ENCODE measurements around the gene C1orf167. TPM values are rescaled to one million over a fixed set of nuclear protein-coding genes. Genes with fewer than 3 reads are reported as not detected.

Gene C1orf167
- total RNA-seq, 1 experiment from 2014 or later, result not detected

GRCh38 chr1:11778844-11779623 is 17.0 kb downstream of the C1orf167 start:
- ChIA-PET POLR2A (ENCODE audit: unreplicated experiment) (no interaction called here), CTCF (no interaction called here)
- Histone ChIP-seq H3K9ac (ENCODE audit: low read length) (no peak overlapping the region), H4K20me1 (ENCODE audit: low read length) (no peaks in the 10 kb centered on the region), H3K4me1 (ENCODE audit: insufficient read depth, low read length) (no peaks in the 10 kb centered on the region), H3K9me3 (ENCODE audit: low read length) (no peaks in the 10 kb centered on the region), H3K27me3 (ENCODE audit: low read length) (no peaks in the 10 kb centered on the region), H3K4me3 (ENCODE audit: low read length) (no peak overlapping the region), H3K9me2 (replicated peaks; ENCODE audit: low read length) (no peaks in the 10 kb centered on the region), H2AFZ (ENCODE audit: low read length) (no peak overlapping the region), H3K4me2 (ENCODE audit: low read length) (no peak overlapping the region), H3K79me2 (ENCODE audit: low read length) (no peaks in the 10 kb centered on the region), H3F3A (ENCODE audit: low read length, unreplicated experiment) (no peaks in the 10 kb centered on the region), H3K27ac (ENCODE audit: low read length) (no peak overlapping the region), H3K36me3 (ENCODE audit: low read depth, low read length) (no peaks in the 10 kb centered on the region)
- DNase-seq (no peak), ATAC-seq (no peak)
- TF ChIP-seq EZH2phosphoT487 (IDR thresholded peaks at IDR 0.05; ENCODE audit: borderline replicate concordance, low read length) (no peak), EZH2 (IDR thresholded peaks at IDR 0.05; ENCODE audit: low read length, unreplicated experiment) (no peak)
- TF ChIP-seq, protein P1, sequence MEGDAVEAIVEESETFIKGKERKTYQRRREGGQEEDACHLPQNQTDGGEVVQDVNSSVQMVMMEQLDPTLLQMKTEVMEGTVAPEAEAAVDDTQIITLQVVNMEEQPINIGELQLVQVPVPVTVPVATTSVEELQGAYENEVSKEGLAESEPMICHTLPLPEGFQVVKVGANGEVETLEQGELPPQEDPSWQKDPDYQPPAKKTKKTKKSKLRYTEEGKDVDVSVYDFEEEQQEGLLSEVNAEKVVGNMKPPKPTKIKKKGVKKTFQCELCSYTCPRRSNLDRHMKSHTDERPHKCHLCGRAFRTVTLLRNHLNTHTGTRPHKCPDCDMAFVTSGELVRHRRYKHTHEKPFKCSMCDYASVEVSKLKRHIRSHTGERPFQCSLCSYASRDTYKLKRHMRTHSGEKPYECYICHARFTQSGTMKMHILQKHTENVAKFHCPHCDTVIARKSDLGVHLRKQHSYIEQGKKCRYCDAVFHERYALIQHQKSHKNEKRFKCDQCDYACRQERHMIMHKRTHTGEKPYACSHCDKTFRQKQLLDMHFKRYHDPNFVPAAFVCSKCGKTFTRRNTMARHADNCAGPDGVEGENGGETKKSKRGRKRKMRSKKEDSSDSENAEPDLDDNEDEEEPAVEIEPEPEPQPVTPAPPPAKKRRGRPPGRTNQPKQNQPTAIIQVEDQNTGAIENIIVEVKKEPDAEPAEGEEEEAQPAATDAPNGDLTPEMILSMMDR (conservative IDR thresholded peaks at IDR 0.05; ENCODE audit: low read depth, low read length), result no peak
- no TSS peak for BruUV-seq (replicated peaks)
- intact Hi-C loops (cut with micrococcal nuclease), result no loop called here

DNA sequence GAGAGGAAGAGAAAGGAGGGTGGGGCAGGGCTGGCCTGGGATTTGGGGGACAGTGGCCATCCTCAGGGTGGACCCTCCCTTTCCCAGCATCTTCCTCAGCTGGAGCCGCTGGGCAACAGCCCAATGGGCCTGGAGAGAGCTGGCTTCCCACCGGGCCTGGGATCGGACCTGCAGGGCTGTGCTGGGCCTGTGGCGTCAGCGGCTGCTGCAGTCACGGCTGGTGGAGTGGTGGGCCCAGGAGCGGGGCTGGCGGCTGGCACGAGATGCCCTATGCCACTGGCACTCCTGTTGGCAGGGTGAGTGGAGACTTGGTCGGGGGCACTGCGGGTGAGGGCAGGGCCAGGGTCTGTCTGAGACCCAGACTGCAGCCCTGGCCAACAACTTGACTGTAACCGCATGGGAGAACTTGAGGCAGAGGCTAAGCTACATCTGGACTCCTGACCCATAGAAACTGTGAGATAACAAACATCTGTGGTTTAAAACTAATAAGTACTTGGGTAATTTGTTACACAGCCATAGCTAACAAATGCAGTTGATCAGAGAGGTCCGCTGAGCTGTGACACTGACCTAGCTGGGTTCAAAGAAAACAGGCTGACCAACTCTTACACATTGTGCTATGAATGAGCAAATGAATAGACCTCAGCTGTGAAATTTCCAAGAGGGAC is 17.9 kb downstream of the C1orf167 start:
- H3K9me3 ChIP-seq (ENCODE audit: low read length), result no peaks in the 10 kb centered on the region
- POLR2A ChIA-PET (ENCODE audit: unreplicated experiment), result no interaction called here
- no peaks in the 10 kb centered on the region for H3K27me3 ChIP-seq (ENCODE audit: low read length)
- no peak for TF ChIP-seq EZH2phosphoT487 (IDR thresholded peaks at IDR 0.05; ENCODE audit: borderline replicate concordance, low read length)
- no peak for TF ChIP-seq EZH2 (IDR thresholded peaks at IDR 0.05; ENCODE audit: low read length, unreplicated experiment)
- TF ChIP-seq, protein P1 (conservative IDR thresholded peaks at IDR 0.05; ENCODE audit: low read depth, low read length), result no peak
- H3F3A ChIP-seq (ENCODE audit: low read length, unreplicated experiment), result no peaks in the 10 kb centered on the region
- H2AFZ ChIP-seq (ENCODE audit: low read length), result no peak overlapping the region
- H3K9ac ChIP-seq (ENCODE audit: low read length), result no peak overlapping the region
- CTCF ChIA-PET, result no interaction called here
- no peaks in the 10 kb centered on the region for H4K20me1 ChIP-seq (ENCODE audit: low read length)
- ATAC-seq (no peak), DNase-seq (no peak)
- no peaks in the 10 kb centered on the region for H3K4me1 ChIP-seq (ENCODE audit: insufficient read depth, low read length)
- no peak overlapping the region for H3K4me2 ChIP-seq (ENCODE audit: low read length)
- intact Hi-C loops (cut with micrococcal nuclease), result no loop called here
- H3K9me2 ChIP-seq (replicated peaks; ENCODE audit: low read length), result no peaks in the 10 kb centered on the region
- H3K27ac ChIP-seq (ENCODE audit: low read length), result no peak overlapping the region
- no peaks in the 10 kb centered on the region for H3K79me2 ChIP-seq (ENCODE audit: low read length)
- no peaks in the 10 kb centered on the region for H3K36me3 ChIP-seq (ENCODE audit: low read depth, low read length)
- no TSS peak for BruUV-seq (replicated peaks)
- no peak overlapping the region for H3K4me3 ChIP-seq (ENCODE audit: low read length)

Measured in PC-3 (cell line).